NCI-H69 (cell line): ENCODE measurements around the gene SOX6.
A peak's percentile ranks its signal among the peaks of the same experiment; 100 is the strongest.

ENCODE experiments used
- DNase-seq: peaks from one replicate; lab custom pipeline; 2025; lab: John Stamatoyannopoulos, UW

Gene SOX6

DNA sequence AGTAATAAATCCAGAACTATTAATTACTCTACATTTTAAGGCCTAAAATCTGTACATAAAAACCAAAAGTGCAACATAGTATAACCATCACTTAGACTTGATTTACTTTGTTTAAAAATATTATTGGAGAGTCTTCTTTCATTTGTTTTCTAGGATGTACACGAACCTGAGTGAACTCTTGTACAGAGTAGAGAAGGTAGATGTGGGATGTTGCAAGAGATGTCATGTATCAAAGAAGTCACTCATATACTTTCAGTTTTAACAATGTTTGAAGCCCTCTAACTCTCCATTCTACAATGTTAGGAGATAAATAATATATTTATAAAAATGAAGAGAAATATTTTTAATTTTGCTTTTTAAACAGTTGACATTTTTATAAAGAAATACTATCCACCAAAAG, 38.6 kb downstream of the SOX6 start:
- no peak for DNase-seq

GRCh38 chr11:16313846-16314245, 42.5 kb downstream of the SOX6 start:
- no peak for DNase-seq

DNA sequence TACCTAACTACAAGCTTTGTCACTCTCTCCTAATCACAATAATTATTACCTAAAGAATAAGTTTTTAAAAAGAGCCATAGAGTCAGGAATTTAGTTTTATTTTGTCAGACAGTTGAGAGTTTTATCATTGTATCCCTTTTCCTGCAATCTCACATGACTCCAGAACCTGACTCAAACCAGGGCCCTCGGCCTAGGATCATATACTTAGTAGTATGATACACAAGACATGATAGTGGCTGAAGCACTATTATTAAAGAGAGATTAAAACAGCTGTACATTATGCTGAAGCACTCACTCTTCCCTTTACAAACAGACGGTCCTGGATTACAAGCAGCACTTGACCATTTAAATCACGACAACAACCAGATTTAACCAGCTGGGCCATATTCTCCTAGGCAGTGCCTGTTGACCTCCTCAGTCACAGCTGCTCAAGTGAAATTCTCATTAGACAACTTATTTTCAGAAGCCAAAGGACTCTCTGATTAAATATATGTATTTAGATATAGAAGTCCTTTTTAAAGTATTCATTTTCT, 44.0 kb downstream of the SOX6 start:
- no peak for DNase-seq

GRCh38 chr11:16311831-16312230, 44.5 kb downstream of the SOX6 start:
- no peak for DNase-seq

- DNase-seq, result no peak
These were observed 45.4 kb downstream of the SOX6 start for GRCh38 chr11:16310943-16311342.

DNA sequence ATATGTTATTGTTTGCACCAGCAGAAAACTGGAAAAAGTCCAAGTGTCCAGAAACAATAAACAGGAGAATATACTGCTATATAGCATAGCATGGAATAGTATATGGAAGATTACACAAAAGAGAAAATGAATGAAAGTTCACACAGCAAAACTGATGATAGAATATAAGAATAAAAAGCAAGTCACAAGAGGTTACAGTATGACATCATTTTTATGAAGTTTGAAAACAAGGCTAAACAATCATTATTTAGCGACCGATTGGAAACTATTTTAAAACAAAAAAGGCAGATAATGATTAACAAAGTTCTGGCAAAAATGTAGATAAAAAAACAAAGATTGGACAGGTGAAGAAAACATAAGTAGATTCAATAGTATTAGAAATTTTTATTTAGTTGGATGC, 47.1 kb downstream of the SOX6 start:
- DNase-seq, result no peak

DNA sequence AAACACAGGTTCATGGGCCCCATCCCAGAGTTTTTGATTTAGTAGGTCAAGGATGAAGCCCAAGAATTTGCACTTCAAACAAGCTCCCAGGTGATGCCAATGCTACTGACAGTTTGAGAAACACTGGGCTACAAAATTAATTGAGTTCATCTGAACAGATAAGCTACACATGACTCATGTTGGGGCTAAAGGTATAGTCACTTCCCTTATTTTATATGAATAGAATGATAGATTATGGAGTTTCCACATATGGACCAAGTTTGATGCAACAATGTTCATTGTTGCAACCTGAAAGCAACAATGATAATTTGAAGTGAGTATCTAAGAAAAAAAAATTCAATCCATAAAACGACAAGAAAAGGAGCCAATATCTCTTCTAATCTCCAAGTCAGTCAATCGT, 54.9 kb downstream of the SOX6 start:
- no peak for DNase-seq

DNA sequence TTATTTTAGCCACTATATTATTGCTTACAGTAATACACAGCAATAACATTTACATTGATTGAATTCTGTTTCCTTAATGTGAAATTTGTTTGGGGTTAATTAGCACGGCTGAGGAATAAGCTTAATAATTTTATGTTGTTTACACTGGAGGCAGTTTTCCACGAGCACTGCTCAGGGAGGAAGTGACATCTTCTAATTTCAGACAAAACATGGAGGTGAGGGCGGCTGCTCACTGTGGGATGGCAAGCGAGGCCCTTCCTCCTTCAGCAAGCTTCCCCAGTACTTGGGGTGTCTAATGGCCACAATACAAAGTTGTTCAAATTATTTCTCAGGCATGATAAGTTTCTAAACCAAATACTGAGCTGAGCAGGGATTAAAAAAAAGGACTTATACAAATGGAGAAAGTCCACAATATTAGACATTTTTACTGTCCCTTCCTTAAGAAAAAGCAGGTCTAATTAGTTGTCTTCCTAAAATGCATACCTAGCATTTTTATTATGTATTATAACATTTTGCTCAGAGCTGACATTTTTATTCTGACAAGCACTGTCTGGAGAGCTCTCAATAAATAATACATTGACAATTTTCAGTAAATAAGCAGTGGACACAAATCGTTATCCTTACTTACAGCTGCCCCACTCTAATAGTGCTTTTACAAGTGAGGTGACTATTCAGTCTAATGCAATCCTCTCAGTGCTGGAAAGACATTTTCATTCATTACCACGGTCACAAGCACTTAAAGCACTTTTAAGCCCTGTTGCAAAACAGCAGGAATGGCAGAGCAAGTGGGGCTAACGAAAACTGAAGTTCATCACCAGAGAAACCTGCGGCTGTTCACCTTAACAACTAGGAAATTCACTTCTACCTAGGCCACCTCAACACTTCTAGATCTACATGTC, 56.2 kb downstream of the SOX6 start:
- peak; percentile 23 for DNase-seq

DNA sequence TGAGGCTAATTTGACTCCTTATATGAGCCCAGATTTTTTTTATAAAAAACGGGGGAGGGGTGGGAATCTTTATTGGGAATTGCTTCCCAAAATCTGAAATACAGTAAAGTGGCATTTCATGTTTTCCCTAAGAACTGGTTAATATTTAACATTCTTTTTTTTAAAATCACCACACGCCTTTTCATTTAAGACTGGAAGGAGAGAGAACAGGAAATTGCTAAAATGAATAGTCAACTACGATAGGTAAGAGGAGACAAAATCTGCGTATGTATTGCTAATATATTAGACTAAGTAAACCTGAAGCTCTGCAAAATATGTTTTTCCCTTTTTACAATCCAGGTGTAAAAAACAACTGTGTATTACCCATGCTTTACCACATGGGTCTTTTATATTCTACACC, 57.0 kb downstream of the SOX6 start:
- no peak for DNase-seq

DNA sequence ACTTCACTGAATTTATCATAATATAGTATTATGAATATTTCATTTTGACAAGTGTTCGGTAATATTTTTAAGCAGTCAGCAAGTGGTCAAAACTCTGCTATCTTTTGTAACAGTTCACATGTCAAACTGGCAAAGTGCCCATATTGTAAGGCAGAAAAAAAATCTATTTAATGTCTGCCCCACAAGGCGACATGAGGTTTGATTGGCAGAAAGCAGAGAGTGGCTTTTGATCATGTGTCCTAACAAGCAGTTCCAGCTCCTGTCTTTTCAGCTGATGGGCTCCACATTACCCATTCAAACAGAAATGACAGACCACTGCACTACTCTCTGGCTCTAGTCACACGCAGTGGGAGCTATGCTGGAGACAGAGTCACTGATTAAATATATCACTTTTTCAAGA, 59.0 kb downstream of the SOX6 start:
- DNase-seq, result peak; percentile 67

DNA sequence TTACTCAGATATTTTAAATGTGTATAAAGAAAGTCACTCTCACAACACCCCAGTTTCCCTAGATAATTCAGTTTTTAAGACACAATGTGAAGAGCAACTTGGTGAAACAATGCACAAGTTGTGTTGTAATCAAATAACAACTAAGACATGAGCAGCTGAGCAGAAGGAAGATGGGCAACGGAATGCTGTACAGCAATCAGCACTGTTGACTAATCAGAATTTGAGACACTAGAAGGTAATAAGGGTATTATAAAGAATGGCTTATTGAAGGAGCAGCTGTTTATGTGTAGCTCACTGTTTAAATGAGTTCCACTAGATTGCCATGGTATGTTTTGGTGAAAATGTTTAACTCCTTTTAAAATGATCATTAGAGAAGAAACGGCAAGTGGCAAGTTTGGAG, 60.1 kb downstream of the SOX6 start:
- peak; percentile 19 for DNase-seq

DNA sequence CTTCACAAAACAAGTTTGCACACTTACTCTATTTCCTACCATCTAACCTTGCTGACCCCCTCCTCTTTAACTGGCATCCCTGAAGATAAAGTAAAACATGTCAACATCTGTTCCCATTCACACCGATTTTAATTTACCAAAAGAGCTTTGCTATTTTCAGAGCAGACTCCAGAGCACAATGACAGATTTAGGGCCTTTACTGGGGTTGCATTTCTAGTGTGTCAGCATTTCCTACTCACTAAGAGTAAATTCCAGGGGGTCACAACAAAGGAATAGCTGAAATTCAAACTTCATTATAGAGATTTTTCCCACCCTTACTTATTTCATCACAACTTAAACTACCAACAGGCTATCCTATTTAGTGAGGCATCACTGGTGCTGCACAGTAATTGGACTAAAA, 60.8 kb downstream of the SOX6 start:
- DNase-seq, result peak; percentile 35

GRCh38 chr11:16293204-16293681, 63.1 kb downstream of the SOX6 start:
- peak; percentile 40 for DNase-seq

DNA sequence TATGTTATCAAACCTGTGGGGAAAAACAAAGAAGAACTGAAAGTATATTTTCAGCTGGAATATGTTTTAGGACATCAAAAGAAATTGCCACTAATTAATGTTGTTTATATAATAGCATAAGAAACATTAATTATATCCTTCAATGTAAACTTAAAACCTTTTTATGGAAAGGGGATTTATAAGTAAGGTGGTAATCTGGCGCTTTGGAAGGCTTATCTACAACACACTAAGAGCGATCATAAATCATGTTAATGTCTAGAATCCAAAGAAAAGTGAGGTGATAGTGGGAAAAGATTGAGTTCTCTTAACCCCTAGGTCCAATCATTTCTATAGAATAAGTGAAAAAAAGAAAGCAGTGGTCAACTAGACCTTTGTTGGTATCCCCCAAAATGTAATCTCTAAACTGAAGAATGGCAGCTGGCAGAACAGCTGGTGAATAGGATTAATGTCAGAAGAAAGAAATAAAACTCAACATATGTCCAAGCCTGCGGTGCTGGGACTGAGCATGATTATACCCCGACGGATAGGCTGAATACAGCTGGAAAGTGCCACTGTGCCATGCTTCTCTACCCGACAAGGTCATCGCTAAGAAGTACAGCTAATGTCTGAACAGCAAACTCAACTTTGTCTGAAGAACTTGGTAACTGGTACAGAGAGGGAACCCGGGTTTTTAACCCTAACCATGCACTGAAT, 64.0 kb downstream of the SOX6 start:
- DNase-seq, result peak; percentile 91

GRCh38 chr11:16291729-16292128, 64.6 kb downstream of the SOX6 start:
- peak; percentile 73 for DNase-seq

DNA sequence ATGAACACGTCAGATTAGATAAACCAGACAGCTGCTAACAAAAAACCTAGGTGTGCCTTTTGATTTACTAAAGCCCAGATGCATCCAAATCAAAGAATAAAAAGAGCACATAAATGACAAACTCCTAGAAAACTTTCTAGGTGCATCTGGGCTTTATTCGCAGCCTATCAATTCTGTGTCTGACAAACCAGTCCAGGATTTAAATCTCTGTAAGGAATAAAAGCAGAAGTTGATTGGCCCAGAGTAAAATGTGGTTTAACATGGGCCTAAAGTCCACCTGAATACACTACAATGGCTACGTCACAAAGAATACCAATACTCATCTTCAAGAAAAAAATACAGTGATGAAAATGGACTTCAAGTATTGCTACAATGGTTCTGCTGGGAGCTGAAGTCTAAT, 66.8 kb downstream of the SOX6 start:
- no peak for DNase-seq

DNA sequence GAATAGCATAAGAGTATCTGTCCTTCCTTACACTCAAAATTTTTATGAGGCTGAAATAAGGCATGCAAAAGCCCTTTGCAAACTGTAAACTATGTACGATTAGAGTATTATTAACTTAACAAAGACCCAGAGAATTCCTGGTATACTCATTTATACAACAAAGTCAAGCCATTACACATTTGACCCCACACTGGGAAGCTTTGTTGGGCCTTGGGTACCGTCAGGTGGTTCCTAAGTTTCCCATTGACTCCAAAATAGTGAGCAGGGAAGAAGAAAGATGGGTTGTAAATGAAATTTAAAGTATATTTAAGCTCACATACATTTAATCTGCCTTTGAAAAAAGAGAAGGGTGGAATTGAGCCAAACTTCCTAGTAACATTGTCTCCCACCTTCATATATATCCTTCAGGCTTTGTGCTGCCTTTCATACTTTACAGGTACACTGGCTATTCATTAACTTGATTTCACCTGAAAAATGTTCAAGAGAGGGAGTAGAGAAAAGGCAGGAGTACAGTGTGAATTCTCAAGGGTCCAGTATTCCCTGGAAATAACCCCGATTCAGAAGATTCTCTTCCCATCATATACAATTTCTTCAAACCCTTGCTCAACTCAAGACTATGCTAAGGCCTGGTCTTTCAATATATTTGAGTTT, 68.6 kb downstream of the SOX6 start:
- no peak for DNase-seq

DNA sequence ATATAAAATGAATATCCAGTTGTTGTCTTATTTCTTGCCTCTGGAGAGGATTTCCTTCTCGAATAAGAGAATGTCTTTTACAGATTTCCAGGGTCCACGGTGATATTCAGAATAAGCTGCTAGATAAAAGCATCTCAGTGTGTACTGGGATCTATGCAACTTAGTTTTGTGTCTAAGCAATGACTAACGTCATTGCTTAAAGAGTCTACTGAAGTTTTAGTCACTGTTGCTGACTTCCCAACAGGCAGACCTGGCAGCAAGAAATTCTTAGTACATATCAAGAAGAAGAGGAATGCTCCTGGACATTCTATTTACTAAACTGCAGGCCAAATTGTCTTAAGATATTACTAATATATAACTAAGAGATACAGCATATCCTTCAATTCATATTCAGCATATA, 70.3 kb downstream of the SOX6 start:
- no peak for DNase-seq

DNA sequence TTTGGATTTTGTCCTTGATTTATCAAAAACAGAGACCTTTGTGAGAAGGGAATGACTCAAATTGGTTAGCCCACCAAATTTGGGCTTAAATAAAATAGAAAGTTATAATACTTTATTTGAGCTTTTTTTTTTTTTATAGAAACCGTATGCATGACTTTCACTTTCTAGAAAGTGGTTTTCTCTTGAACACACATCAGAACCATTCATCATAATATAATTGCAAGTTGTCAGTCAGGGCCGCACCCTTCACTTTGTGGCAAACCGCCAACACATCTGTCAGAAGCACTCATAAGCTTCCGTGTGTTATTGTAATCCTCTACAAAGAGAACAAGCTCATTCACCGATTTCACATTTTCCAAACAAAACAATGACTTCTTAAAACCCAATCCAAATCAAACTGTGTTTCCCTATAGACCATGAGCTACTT, 76.1 kb downstream of the SOX6 start:
- DNase-seq, result peak; percentile 98

DNA sequence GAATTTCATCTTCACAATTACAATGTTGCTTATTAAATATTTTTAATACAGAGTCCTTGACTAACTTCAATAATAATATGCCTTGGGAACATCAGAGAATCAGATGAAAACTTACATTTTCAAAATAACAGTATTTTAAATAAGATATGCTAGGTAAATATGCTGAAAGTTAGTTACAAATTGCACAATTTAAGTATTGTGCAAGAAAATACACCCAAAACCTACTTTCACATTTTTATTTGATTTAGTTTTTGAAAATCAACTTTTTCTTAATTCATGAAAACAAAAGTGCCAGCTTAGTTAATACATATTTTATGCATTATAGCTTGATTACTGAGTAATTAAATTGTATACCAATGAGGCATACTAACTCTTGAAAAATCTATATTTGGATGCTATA, 76.8 kb downstream of the SOX6 start:
- no peak for DNase-seq

GRCh38 chr11:16278979-16279378, 77.4 kb downstream of the SOX6 start:
- DNase-seq, result no peak

GRCh38 chr11:16278273-16278672, 78.1 kb downstream of the SOX6 start:
- DNase-seq, result no peak

GRCh38 chr11:16276251-16276650, 80.1 kb downstream of the SOX6 start:
- no peak for DNase-seq
